ENCODE data around the gene SCNN1B.

Gene SCNN1B

GRCh38 chr16:23327836-23328235, 25.7 kb downstream of the SCNN1B start:
- DNase-seq (ENCODE audit: insufficient read length) = no peak
- FAIRE-seq = no peak
- TF ChIP-seq POLR2A (IDR thresholded peaks at IDR 0.05; ENCODE audit: low read depth, low read length) = no peak
- no peak for TF ChIP-seq POLR2AphosphoS5 (IDR thresholded peaks at IDR 0.05; ENCODE audit: low read depth, low read length)
- no peak for TF ChIP-seq TAF1 (IDR thresholded peaks at IDR 0.05; ENCODE audit: borderline replicate concordance, low read depth, low read length)

- TF ChIP-seq POLR2AphosphoS5 (IDR thresholded peaks at IDR 0.05; ENCODE audit: low read depth, low read length) (no peak), POLR2A (IDR thresholded peaks at IDR 0.05; ENCODE audit: low read depth, low read length) (no peak), TAF1 (IDR thresholded peaks at IDR 0.05; ENCODE audit: borderline replicate concordance, low read depth, low read length) (no peak)
- FAIRE-seq = no peak
- DNase-seq (ENCODE audit: insufficient read length) = no peak
Observed at GRCh38 chr16:23330161-23330560, 28.1 kb downstream of the SCNN1B start.

GRCh38 chr16:23330583-23331249, 28.6 kb downstream of the SCNN1B start:
- no peak for FAIRE-seq
- TF ChIP-seq TAF1 (IDR thresholded peaks at IDR 0.05; ENCODE audit: borderline replicate concordance, low read depth, low read length) = no peak
- no peak for DNase-seq (ENCODE audit: insufficient read length)

- DNase-seq (ENCODE audit: insufficient read length) (no peak), FAIRE-seq (no peak)
- TF ChIP-seq POLR2A (IDR thresholded peaks at IDR 0.05; ENCODE audit: low read depth, low read length) (no peak), TAF1 (IDR thresholded peaks at IDR 0.05; ENCODE audit: borderline replicate concordance, low read depth, low read length) (no peak), POLR2AphosphoS5 (IDR thresholded peaks at IDR 0.05; ENCODE audit: low read depth, low read length) (no peak)
Observed at GRCh38 chr16:23333034-23333579, 31.0 kb downstream of the SCNN1B start.

GRCh38 chr16:23333831-23334456, 31.8 kb downstream of the SCNN1B start:
- peak; percentile 60 for FAIRE-seq
- TF ChIP-seq POLR2AphosphoS5 (IDR thresholded peaks at IDR 0.05; ENCODE audit: low read depth, low read length) (no peak), TAF1 (IDR thresholded peaks at IDR 0.05; ENCODE audit: borderline replicate concordance, low read depth, low read length) (no peak), POLR2A (IDR thresholded peaks at IDR 0.05; ENCODE audit: low read depth, low read length) (no peak)

DNA sequence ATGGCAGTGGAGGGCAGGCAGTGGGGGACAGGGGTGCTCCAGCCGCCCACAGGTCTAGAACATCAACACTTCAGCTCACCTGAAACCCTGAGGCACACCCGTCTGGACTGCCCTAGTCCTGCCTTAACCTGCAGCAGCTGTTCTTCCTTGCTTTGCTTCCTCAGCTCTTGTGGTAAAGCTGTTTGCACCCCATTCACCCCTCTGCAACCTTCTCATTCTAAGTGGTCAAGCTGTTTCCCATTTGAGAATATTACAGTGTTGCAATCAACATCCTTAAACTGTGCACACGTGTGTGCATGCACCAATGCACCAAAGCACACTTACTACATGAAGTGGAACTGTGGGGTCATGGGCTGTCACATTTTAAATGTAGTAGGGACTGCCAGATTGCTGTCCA, 32.4 kb downstream of the SCNN1B start:
- TF ChIP-seq POLR2AphosphoS5 (IDR thresholded peaks at IDR 0.05; ENCODE audit: low read depth, low read length) (no peak), POLR2A (IDR thresholded peaks at IDR 0.05; ENCODE audit: low read depth, low read length) (no peak), TAF1 (IDR thresholded peaks at IDR 0.05; ENCODE audit: borderline replicate concordance, low read depth, low read length) (no peak)
- FAIRE-seq = peak; percentile 93
- no peak for DNase-seq (ENCODE audit: insufficient read length)

More at GRCh38 chr16:23333831-23334456, 31.8 kb downstream of the SCNN1B start:
- no peak for DNase-seq (ENCODE audit: insufficient read length)

DNA sequence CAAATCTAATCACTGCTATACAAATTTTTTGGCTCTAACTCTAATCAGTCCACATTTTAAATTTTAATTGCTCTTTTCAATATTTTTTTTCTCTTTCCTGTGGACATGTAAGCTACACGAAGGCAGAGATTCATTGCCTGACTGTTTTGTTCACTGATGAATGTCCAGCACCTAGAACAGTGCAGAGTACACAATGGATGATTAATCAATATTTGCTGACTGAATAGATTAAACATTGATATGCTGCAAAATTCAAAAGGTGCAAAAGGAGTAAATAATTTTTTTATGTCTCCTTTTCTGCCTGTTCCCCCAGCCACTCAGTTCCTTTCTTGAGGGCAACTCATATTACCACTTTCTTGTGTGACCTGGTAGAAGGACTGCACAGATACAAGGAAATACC, 32.8 kb downstream of the SCNN1B start:
- FAIRE-seq (no peak), DNase-seq (ENCODE audit: insufficient read length) (no peak)
- no peak for TF ChIP-seq POLR2A (IDR thresholded peaks at IDR 0.05; ENCODE audit: low read depth, low read length)
- no peak for TF ChIP-seq TAF1 (IDR thresholded peaks at IDR 0.05; ENCODE audit: borderline replicate concordance, low read depth, low read length)
- TF ChIP-seq POLR2AphosphoS5 (IDR thresholded peaks at IDR 0.05; ENCODE audit: low read depth, low read length) = no peak

GRCh38 chr16:23337836-23338550, 35.9 kb downstream of the SCNN1B start:
- peak; percentile 50 for FAIRE-seq
- DNase-seq (ENCODE audit: insufficient read length) = no peak
- TF ChIP-seq POLR2A (IDR thresholded peaks at IDR 0.05; ENCODE audit: low read depth, low read length) (no peak), TAF1 (IDR thresholded peaks at IDR 0.05; ENCODE audit: borderline replicate concordance, low read depth, low read length) (no peak), POLR2AphosphoS5 (IDR thresholded peaks at IDR 0.05; ENCODE audit: low read depth, low read length) (no peak)

GRCh38 chr16:23339787-23340186, 37.7 kb downstream of the SCNN1B start:
- FAIRE-seq (no peak), DNase-seq (ENCODE audit: insufficient read length) (no peak)
- TF ChIP-seq TAF1 (IDR thresholded peaks at IDR 0.05; ENCODE audit: borderline replicate concordance, low read depth, low read length) (no peak), POLR2A (IDR thresholded peaks at IDR 0.05; ENCODE audit: low read depth, low read length) (no peak), POLR2AphosphoS5 (IDR thresholded peaks at IDR 0.05; ENCODE audit: low read depth, low read length) (no peak)

- FAIRE-seq (peak; percentile 42), DNase-seq (ENCODE audit: insufficient read length) (no peak)
- TF ChIP-seq POLR2A (IDR thresholded peaks at IDR 0.05; ENCODE audit: low read depth, low read length) (no peak), TAF1 (IDR thresholded peaks at IDR 0.05; ENCODE audit: borderline replicate concordance, low read depth, low read length) (no peak), POLR2AphosphoS5 (IDR thresholded peaks at IDR 0.05; ENCODE audit: low read depth, low read length) (no peak)
Observed at GRCh38 chr16:23342083-23342640, 40.1 kb downstream of the SCNN1B start.

Data from GM12892 (cell line).